HFFc6 (cell line): Measurements from ENCODE around the gene TTLL12. TPM values are rescaled to one million over a fixed set of nuclear protein-coding genes. Genes with fewer than 3 reads are reported as not detected.

Experiments
- DNase-seq: peaks from one replicate; pipeline ENCODE4 v3.0.0-alpha.2; 2018
- H3K27ac Mint-ChIP-seq: 2 replicates; pipeline ENCODE4 v1.8.0; 2020; ENCODE audit warnings: mild to moderate bottlenecking, mixed read lengths
- H3K27me3 Mint-ChIP-seq: 2 replicates; pipeline ENCODE4 v1.8.0; 2021; ENCODE audit warnings: mild to moderate bottlenecking, moderate library complexity, mixed read lengths; ENCODE audit not compliant: insufficient read depth
- H3K36me3 Mint-ChIP-seq: 2 replicates; pipeline ENCODE4 v1.8.0; 2021; ENCODE audit warnings: low read depth, mixed read lengths
- H3K4me1 Mint-ChIP-seq: 2 replicates; pipeline ENCODE4 v1.8.0; 2020; ENCODE audit warnings: low read depth, mixed read lengths
- H3K4me3 Mint-ChIP-seq: 2 replicates; pipeline ENCODE4 v1.8.0; 2020; ENCODE audit warnings: mild to moderate bottlenecking, moderate library complexity, mixed read lengths
- H3K9me3 Mint-ChIP-seq: 2 replicates; pipeline ENCODE4 v1.8.0; 2020; ENCODE audit warnings: mild to moderate bottlenecking, mixed read lengths
- CTCF ChIP-seq: fragments of 200-600 bp; sonication (generic); IDR thresholded peaks from 2 replicates; pipeline ENCODE4 v1.5.0; 2021; ENCODE audit warnings: antibody characterized with exemption, mild to moderate bottlenecking
- total RNA-seq, 6 experiments: library from RNA; stranded (reverse); fragmentation: NEBNext Ultra II Directional; extraction: Animal tissue kit (Norgen Biotek cat#: 25700); gene quantifications; 2 replicates in 1 of 6; 3 replicates in 5 of 6; pipeline ENCODE4 v1.2.3, GENCODE V29; 2021

TTLL12 gene
- total RNA-seq, 6 experiments from 2014 or later, result 33.9 to 42.4 (median 38.7) TPM

GRCh38 chr22:43116932-43117331, 70.0 kb downstream of the TTLL12 start:
- Mint-ChIP-seq H3K27ac (no peak overlapping the region), H3K27me3 (peaks cover 25% of the 10 kb centered on the region), H3K36me3 (no peaks in the 10 kb centered on the region), H3K9me3 (no peaks in the 10 kb centered on the region), H3K4me3 (no peak overlapping the region), H3K4me1 (no peaks in the 10 kb centered on the region)
- no peak for TF ChIP-seq CTCF
- no peak for DNase-seq

Other genes with a start within 250 kb of the TTLL12 start
- 10 to 100 TPM; 69.8 to 97.3 (median 76.2) TPM for gene PACSIN2, start 172.0 kb downstream of the TTLL12 start, total RNA-seq
- gene TTLL1, start 97.7 kb downstream of the TTLL12 start, total RNA-seq, result 1 to 10 TPM; 5.7 to 7.7 (median 6.5) TPM
- under 1 TPM in 1 of 6 experiments, not detected in 5; 0.20 TPM for gene BIK, start 76.4 kb downstream of the TTLL12 start, total RNA-seq
- gene MCAT, start 43.7 kb downstream of the TTLL12 start, total RNA-seq, result 10 to 100 TPM; 15.1 to 16.6 (median 15.6) TPM
- gene TSPO, start 35.6 kb downstream of the TTLL12 start, total RNA-seq, result 100 to 1,000 TPM; 325 to 442 (median 361) TPM
- not detected for gene SCUBE1, start 156.2 kb upstream of the TTLL12 start, total RNA-seq
- not detected for gene MPPED1, start 224.9 kb upstream of the TTLL12 start, total RNA-seq